ENCODE data around the gene RIOX2.

RIOX2 gene

GRCh38 chr3:97971679-97972567 is at the start of gene RIOX2:
RIOX2 (minus strand) TSS chr3:97972431; CDS start chr3:97967593, 4,838 bp downstream.
- no peak for TF ChIP-seq CTCF (IDR thresholded peaks at IDR 0.05; ENCODE audit: insufficient read depth, low read length, poor library complexity, severe bottlenecking)
- DNase-seq (ENCODE audit: extremely low read depth, insufficient read length) = peak; percentile 86
- Histone ChIP-seq H3K27me3 (replicated peaks; ENCODE audit: control insufficient read depth, insufficient read depth, low read length) (no peaks in the 10 kb centered on the region), H3K4me3 (replicated peaks; ENCODE audit: low read depth, low read length) (peak within 1 kb of the TSS; percentile 87), H3K36me3 (ENCODE audit: control insufficient read depth, insufficient read depth, low read length) (no peaks in the 10 kb centered on the region; the same call in 1 of the 2 replicates)

DNA sequence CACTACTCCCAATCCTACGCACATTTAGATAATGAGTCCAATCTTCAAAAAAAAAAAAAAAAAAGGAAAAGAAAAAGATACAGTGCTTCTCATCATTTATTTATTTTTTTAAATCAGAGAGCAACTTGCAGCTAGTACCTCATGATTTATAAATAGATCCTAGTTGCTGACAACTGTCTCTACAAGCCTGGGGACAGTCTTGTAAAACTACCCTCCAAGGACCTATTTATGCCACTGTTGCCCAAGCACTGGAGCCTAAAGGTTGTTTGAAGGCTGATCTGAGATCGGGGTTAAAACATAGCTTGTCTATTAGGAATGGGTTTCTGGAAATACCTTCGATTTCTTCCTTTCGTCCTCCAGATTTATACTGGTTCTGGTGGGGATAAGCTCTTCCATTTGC is 48.2 kb upstream of the RIOX2 start:
- no peak for TF ChIP-seq CTCF (IDR thresholded peaks at IDR 0.05; ENCODE audit: insufficient read depth, low read length, poor library complexity, severe bottlenecking)
- no peaks in the 10 kb centered on the region for H3K27me3 ChIP-seq (replicated peaks; ENCODE audit: control insufficient read depth, insufficient read depth, low read length)
- no peak for DNase-seq (ENCODE audit: extremely low read depth, insufficient read length)
- no peaks in the 10 kb centered on the region for H3K36me3 ChIP-seq (ENCODE audit: control insufficient read depth, insufficient read depth, low read length)
- H3K4me3 ChIP-seq (replicated peaks; ENCODE audit: low read depth, low read length) = no peak overlapping the region

DNA sequence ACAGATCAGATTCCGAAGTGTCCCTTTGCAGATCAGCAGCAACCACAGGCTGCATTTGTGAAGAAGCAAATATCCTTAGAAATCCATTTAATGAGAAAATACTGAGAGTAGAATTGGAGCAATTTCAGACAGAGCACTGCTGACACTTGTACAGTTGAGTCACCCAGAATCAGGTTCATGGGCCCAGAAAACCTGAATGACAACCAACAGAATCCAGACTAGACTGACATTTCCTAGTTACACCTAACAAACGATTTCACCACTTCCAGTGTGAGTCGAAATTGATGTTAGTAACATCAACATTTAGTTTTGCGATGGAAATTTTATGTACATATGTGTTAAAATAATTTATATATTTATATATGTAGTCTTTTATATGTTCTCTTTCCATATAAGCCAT is 46.1 kb upstream of the RIOX2 start:
- no peaks in the 10 kb centered on the region for H3K36me3 ChIP-seq (ENCODE audit: control insufficient read depth, insufficient read depth, low read length)
- no peak for DNase-seq (ENCODE audit: extremely low read depth, insufficient read length)
- no peak for TF ChIP-seq CTCF (IDR thresholded peaks at IDR 0.05; ENCODE audit: insufficient read depth, low read length, poor library complexity, severe bottlenecking)

GRCh38 chr3:98014268-98014585 is 42.0 kb upstream of the RIOX2 start:
- DNase-seq (ENCODE audit: extremely low read depth, insufficient read length) = no peak
- TF ChIP-seq CTCF (IDR thresholded peaks at IDR 0.05; ENCODE audit: insufficient read depth, low read length, poor library complexity, severe bottlenecking) = no peak
- Histone ChIP-seq H3K27me3 (replicated peaks; ENCODE audit: control insufficient read depth, insufficient read depth, low read length) (no peaks in the 10 kb centered on the region), H3K4me3 (replicated peaks; ENCODE audit: low read depth, low read length) (no peak overlapping the region), H3K36me3 (ENCODE audit: control insufficient read depth, insufficient read depth, low read length) (no peaks in the 10 kb centered on the region)

More for the DNA sequence above, 46.1 kb upstream of the RIOX2 start:
- Histone ChIP-seq H3K4me3 (replicated peaks; ENCODE audit: low read depth, low read length) (no peak overlapping the region), H3K27me3 (replicated peaks; ENCODE audit: control insufficient read depth, insufficient read depth, low read length) (no peaks in the 10 kb centered on the region)

DNA sequence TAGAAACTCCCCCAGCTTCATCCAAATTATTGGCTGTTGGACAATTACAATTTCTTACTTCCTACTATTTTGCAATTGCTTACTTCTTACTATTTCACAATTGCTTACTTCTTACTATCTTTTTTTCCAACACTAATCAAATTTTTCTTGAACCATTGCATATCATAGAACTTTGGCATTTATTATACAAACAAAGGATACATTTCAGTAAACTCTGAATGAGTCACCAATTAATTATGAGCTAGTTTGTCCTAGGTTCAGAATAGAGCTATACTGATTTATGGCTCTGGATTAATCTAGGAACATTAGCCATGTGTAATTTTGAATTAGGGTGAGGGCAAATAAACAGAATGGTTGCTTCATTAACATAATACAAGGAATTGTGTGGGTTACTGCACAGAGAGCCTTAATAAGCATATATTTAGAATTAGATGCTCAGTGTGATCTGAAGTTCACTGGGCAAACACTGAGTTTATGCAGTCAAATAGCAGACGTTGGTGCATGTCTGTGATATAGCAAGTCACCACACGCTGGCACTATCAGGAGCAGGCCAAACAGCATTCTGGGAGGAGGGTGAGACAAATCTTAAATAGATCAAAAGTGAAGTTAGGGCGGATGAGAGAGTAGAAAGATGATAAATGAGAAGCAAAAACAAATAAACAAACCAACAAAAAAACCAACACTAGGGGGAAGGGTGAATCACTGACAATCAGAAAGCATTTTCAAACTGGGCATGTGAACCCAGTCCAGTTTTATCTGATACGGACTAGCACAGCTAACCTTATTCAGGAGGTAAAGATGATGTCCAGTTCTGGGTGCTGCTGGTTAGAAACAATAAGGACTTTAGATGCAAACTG is 41.4 kb upstream of the RIOX2 start:
- H3K36me3 ChIP-seq (ENCODE audit: control insufficient read depth, insufficient read depth, low read length) = no peaks in the 10 kb centered on the region
- DNase-seq (ENCODE audit: extremely low read depth, insufficient read length) = no peak
- TF ChIP-seq CTCF (IDR thresholded peaks at IDR 0.05; ENCODE audit: insufficient read depth, low read length, poor library complexity, severe bottlenecking) = no peak
- no peak overlapping the region for H3K4me3 ChIP-seq (replicated peaks; ENCODE audit: low read depth, low read length)
- no peaks in the 10 kb centered on the region for H3K27me3 ChIP-seq (replicated peaks; ENCODE audit: control insufficient read depth, insufficient read depth, low read length)
